Smooth muscle cell (in vitro differentiated cells): Measurements from ENCODE around the gene ADIG. TPM values are rescaled to one million over a fixed set of nuclear protein-coding genes. Genes with fewer than 3 reads are reported as not detected.

Source experiments
- DNase-seq: peaks from one replicate; lab custom pipeline; 2025; ENCODE audit not compliant: unreplicated experiment; lab: John Stamatoyannopoulos, UW
- H2AFZ ChIP-seq: fragments of 200-600 bp; sonication (generic); 2 replicates; pipeline ENCODE4 v1.6.0; 2016; ENCODE audit warnings: antibody characterized with exemption, low read depth, mild to moderate bottlenecking
- H3F3A ChIP-seq: fragments of 200-600 bp; sonication (generic); 2 replicates; pipeline ENCODE4 v1.6.0; 2017; ENCODE audit warnings: antibody characterized with exemption, low read depth
- H3K27ac ChIP-seq: fragments of 200-600 bp; sonication (generic); 2 replicates; pipeline ENCODE4 v1.5.1; 2016; ENCODE audit warnings: low read depth, mild to moderate bottlenecking
- H3K27me3 ChIP-seq: fragments of 200-600 bp; sonication (generic); 2 replicates; pipeline ENCODE4 v1.6.1; 2016; ENCODE audit warnings: low read depth, mild to moderate bottlenecking
- H3K36me3 ChIP-seq: fragments of 200-600 bp; sonication (generic); 2 replicates; pipeline ENCODE4 v1.5.1; 2016; ENCODE audit warnings: low read depth
- H3K4me1 ChIP-seq: fragments of 200-600 bp; sonication (generic); 2 replicates; pipeline ENCODE4 v1.5.1; 2016; ENCODE audit warnings: low read depth
- H3K4me2 ChIP-seq: fragments of 200-600 bp; sonication (generic); 2 replicates; pipeline ENCODE4 v1.6.0; 2016; ENCODE audit warnings: mild to moderate bottlenecking
- H3K4me3 ChIP-seq: fragments of 200-600 bp; sonication (generic); 2 replicates; pipeline ENCODE4 v1.5.1; 2016; ENCODE audit warnings: mild to moderate bottlenecking
- H3K79me2 ChIP-seq: fragments of 200-600 bp; sonication (generic); 2 replicates; pipeline ENCODE4 v1.6.0; 2016; ENCODE audit warnings: low read depth, mild to moderate bottlenecking
- H3K9ac ChIP-seq: fragments of 200-600 bp; sonication (generic); 2 replicates; pipeline ENCODE4 v1.6.0; 2016; ENCODE audit warnings: low read depth
- H3K9me3 ChIP-seq: fragments of 200-600 bp; sonication (generic); replicated peaks from 2 replicates; pipeline ENCODE4 v1.5.1; 2016; ENCODE audit warnings: low read depth
- H4K20me1 ChIP-seq: fragments of 200-600 bp; sonication (generic); 2 replicates; pipeline ENCODE4 v1.6.0; 2016; ENCODE audit warnings: low read depth
- CTCF ChIP-seq: fragments of 200-600 bp; sonication (generic); IDR thresholded peaks from 2 replicates; pipeline ENCODE4 v1.5.1; 2017; ENCODE audit warnings: borderline replicate concordance, mild to moderate bottlenecking, antibody characterized with exemption; ENCODE audit not compliant: insufficient read depth, poor library complexity, severe bottlenecking
- WGBS: methylation state at CpG from one replicate; pipeline ENCODE4 v1.1.7; 2016; ENCODE audit warnings: low lambda C conversion rate; 5-methylcytosine and 5-hydroxymethylcytosine counted together
- polyA plus RNA-seq: library from polyadenylated mRNA; unstranded; fragments of >200 nt; fragmentation: Nextera tagmentation; extraction: Ambion mirVana; gene quantifications from 2 replicates; pipeline ENCODE4 v1.2.1, GENCODE V29; 2016
- total RNA-seq: library from RNA; depleted of rRNA; stranded (reverse); fragments of >200 nt; gene quantifications from 2 replicates; pipeline ENCODE4 v1.2.3, GENCODE V29; 2014

Gene ADIG
- total and polyA plus RNA-seq, 2 experiments from 2014 or later: not detected

DNA sequence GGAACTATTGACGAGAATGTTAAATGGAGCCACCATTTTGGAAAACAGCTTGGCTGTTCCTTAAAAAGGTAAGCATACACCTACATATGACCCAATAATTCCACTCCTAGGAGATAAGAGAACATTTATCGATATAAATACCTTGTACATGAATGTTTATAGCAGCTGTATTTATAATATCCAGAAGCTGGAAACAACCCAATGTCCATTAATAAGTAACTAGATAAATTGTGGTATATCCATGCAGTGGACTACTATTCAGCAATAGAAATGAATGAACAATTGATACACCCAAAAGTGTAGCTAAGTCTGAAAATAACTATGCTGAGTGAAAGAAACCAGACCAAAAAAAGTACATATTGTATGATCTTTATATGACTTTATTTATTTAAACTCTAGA is 42.2 kb upstream of the ADIG start:
- no peaks in the 10 kb centered on the region for H3K79me2 ChIP-seq

DNA sequence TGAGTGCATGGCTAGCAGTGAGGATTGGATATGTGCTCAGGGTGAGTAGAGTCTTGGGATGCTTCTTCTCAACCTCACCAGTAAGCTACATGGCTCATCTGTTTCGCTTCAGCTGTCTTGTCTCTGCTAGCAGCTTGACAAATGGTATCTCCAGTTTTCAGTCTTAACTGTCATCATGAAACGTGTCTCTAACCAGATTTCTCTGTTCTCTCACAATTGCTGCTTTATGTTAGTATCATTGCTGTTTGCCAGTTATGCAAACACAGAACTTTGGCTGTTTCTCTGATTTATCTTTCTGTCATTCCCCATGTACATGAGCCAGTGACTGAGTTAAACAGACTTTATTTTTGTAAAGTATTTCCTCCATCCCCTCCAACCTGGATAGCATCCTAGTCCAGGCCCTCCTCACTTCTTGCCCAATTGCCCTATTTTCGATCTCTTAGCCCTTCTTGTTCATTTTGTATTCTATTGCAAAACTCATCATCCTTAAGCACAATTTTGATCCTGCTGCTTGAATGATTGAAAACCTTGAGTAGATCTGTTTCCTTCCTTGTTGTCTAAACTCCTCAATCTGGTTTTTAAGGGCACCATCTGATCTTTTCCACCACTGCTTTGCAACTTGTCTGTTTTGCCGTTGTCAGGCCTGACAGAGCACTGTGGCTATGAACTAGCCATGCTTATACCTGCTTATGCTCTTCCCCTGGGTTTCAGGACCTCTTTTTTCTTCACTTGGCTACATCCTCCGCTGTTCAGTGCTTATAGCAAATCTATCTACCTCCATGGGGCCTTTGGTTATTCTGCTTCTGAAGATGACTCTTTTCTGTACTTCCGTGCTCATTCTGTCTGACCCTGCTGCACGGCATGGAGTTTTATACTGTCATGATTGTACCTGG is 37.7 kb upstream of the ADIG start:
- Histone ChIP-seq H4K20me1 (peaks cover 4% of the 10 kb centered on the region), H3K4me2 (no peak overlapping the region), H3K27me3 (no peaks in the 10 kb centered on the region), H2AFZ (no peak overlapping the region), H3K4me1 (no peaks in the 10 kb centered on the region), H3K9ac (no peak overlapping the region), H3K79me2 (no peaks in the 10 kb centered on the region), H3K27ac (no peak overlapping the region), H3K9me3 (no peaks in the 10 kb centered on the region), H3K4me3 (no peak overlapping the region), H3K36me3 (peaks cover 44% of the 10 kb centered on the region), H3F3A (no peaks in the 10 kb centered on the region)
- no peak for DNase-seq
- 91% methylated on average over 7 of the region's 7 CpGs for WGBS
- no peak for TF ChIP-seq CTCF

More for the DNA sequence above, 42.2 kb upstream of the ADIG start:
- Histone ChIP-seq H2AFZ (no peak overlapping the region), H3K4me2 (no peak overlapping the region), H3K36me3 (peaks cover 36% of the 10 kb centered on the region), H3K9ac (no peak overlapping the region), H3K9me3 (no peaks in the 10 kb centered on the region), H3K4me3 (no peak overlapping the region), H3F3A (no peaks in the 10 kb centered on the region), H3K27ac (no peak overlapping the region), H4K20me1 (peaks cover 4% of the 10 kb centered on the region), H3K27me3 (no peaks in the 10 kb centered on the region), H3K4me1 (no peaks in the 10 kb centered on the region)
- TF ChIP-seq CTCF: no peak
- no peak for DNase-seq
- 97% methylated on average over 2 of the region's 2 CpGs for WGBS

DNA sequence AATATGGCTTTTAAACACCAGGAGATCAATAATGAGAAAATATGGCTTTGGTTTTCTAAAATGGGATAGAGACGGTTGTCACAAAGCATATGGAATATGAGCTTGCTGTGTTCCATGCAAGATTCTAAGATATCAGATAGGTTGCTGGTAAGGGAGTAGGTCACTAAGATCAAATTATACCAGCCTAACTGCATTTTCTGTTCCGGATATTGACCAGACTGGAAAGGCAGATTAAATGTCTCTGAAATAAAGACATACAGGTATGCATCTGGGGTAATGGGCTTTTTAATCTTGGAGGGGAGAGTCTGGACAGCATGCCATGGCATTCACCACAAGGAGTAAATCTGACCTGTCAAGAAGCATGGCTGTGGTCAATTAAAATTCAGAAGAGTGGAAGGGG is 35.2 kb upstream of the ADIG start:
- peaks cover 47% of the 10 kb centered on the region for H3K36me3 ChIP-seq

More for the DNA sequence above, 35.2 kb upstream of the ADIG start:
- no peaks in the 10 kb centered on the region for H3K27me3 ChIP-seq
- H3K9me3 ChIP-seq: no peaks in the 10 kb centered on the region
- 95% methylated on average over 2 of the region's 2 CpGs for WGBS
- no peak for TF ChIP-seq CTCF
- no peak overlapping the region for H3K9ac ChIP-seq
- no peak overlapping the region for H2AFZ ChIP-seq
- H3K4me2 ChIP-seq: no peak overlapping the region
- DNase-seq: no peak
- no peaks in the 10 kb centered on the region for H3K79me2 ChIP-seq
- H3K4me3 ChIP-seq: no peak overlapping the region
- H3K27ac ChIP-seq: no peak overlapping the region
- peaks cover 4% of the 10 kb centered on the region for H4K20me1 ChIP-seq
- H3K4me1 ChIP-seq: no peaks in the 10 kb centered on the region
- H3F3A ChIP-seq: no peaks in the 10 kb centered on the region
